Calu3 (cell line): ENCODE data around the gene HM13. TPM values are rescaled to one million over a fixed set of nuclear protein-coding genes. Genes with fewer than 3 reads are reported as not detected.
"Not testable (repeated sequence)": the region's sequence is repeated elsewhere in the genome, so short reads cannot be mapped to it uniquely, and the experiment has no call there.

Experiments
- BruUV-seq: library from RNA; stranded (reverse); fragments of 400-500 nt; replicated peaks from 2 replicates; lab custom pipeline; 2021; lab: Mats Ljungman, UMichigan
- CTCF ChIA-PET: fragments of 300-600 bp; sonication (Branson Sonifier 250); formaldehyde crosslinking; loops from one replicate; lab custom pipeline; 2022; ENCODE audit warnings: antibody characterized with exemption; lab: Charles Lee
- DNase-seq: peaks from one replicate; pipeline ENCODE4 v3.0.0; 2022
- H3K27ac Mint-ChIP-seq: one replicate; pipeline ENCODE4 v1.8.0; 2022; ENCODE audit warnings: mixed read lengths; ENCODE audit not compliant: unreplicated experiment
- H3K27me3 Mint-ChIP-seq: one replicate; pipeline ENCODE4 v1.8.0; 2022; ENCODE audit warnings: mixed read lengths; ENCODE audit not compliant: unreplicated experiment
- H3K36me3 Mint-ChIP-seq: one replicate; pipeline ENCODE4 v1.8.0; 2022; ENCODE audit warnings: mild to moderate bottlenecking, moderate library complexity, mixed read lengths; ENCODE audit not compliant: insufficient read depth, unreplicated experiment
- H3K4me1 Mint-ChIP-seq: one replicate; pipeline ENCODE4 v1.8.0; 2022; ENCODE audit warnings: mild to moderate bottlenecking, low read depth, mixed read lengths; ENCODE audit not compliant: unreplicated experiment
- H3K4me3 Mint-ChIP-seq: one replicate; pipeline ENCODE4 v1.8.0; 2022; ENCODE audit warnings: mild to moderate bottlenecking, low read depth, moderate library complexity, mixed read lengths; ENCODE audit not compliant: unreplicated experiment
- H3K9me3 Mint-ChIP-seq: one replicate; pipeline ENCODE4 v1.8.0; 2022; ENCODE audit warnings: low read depth, mixed read lengths; ENCODE audit not compliant: unreplicated experiment
- CTCF ChIP-seq: fragments of 200-600 bp; IDR thresholded peaks from one replicate; pipeline ENCODE4 v1.8.0; 2022; ENCODE audit warnings: antibody characterized with exemption; ENCODE audit not compliant: unreplicated experiment
- intact Hi-C: fragments of 100-400 bp; cut with micrococcal nuclease; formaldehyde crosslinking; loops from one replicate; pipeline ENCODE4 v1.10.0; 2022; ENCODE audit not compliant: unreplicated experiment
- total RNA-seq: library from RNA; stranded (reverse); gene quantifications from 2 replicates; pipeline ENCODE4 v1.2.3, GENCODE V29; 2022

The HM13 gene
- total RNA-seq, 1 experiment from 2014 or later: 342 TPM

- Mint-ChIP-seq H3K4me1 (peaks cover 48% of the 10 kb centered on the region), H3K27me3 (no peaks in the 10 kb centered on the region), H3K9me3 (no peaks in the 10 kb centered on the region), H3K4me3 (peak overlapping the region; percentile 75), H3K27ac (peak overlapping the region; percentile 80), H3K36me3 (peaks cover 32% of the 10 kb centered on the region)
- CTCF ChIA-PET: interaction anchor here (0.6 to 2.3 kb wide), 13 partner anchors 9 to 34 kb away, joined by 3 to 57 read pairs (median 14); partner anchors contain the start of gene ID1
- intact Hi-C loops: no loop called here
- TF ChIP-seq CTCF: no peak
- DNase-seq: no peak
- no TSS peak for BruUV-seq
These were observed 79.8 kb downstream of the HM13 start for GRCh38 chr20:31594002-31594557.

GRCh38 chr20:31594558-31595379 is 80.5 kb downstream of the HM13 start:
- TSS peak; percentile 98 for BruUV-seq
- CTCF ChIA-PET: interaction anchor here (0.6 to 2.3 kb wide), 8 partner anchors 10 to 37 kb away, joined by 3 to 13 read pairs (median 6); partner anchors contain the start of gene ID1
- Mint-ChIP-seq H3K4me1 (peaks cover 48% of the 10 kb centered on the region), H3K9me3 (no peaks in the 10 kb centered on the region), H3K27ac (peak overlapping the region; percentile 80), H3K4me3 (peak overlapping the region; percentile 75), H3K36me3 (peaks cover 32% of the 10 kb centered on the region), H3K27me3 (no peaks in the 10 kb centered on the region)
- intact Hi-C loops: no loop called here
- TF ChIP-seq CTCF: no peak
- peak; percentile 81 for DNase-seq

GRCh38 chr20:31595380-31595653 is 81.1 kb downstream of the HM13 start:
- intact Hi-C loops: no loop called here
- peak overlapping the region; percentile 80 for H3K27ac Mint-ChIP-seq
- peak overlapping the region; percentile 75 for H3K4me3 Mint-ChIP-seq
- no peak for DNase-seq
- H3K9me3 Mint-ChIP-seq: no peaks in the 10 kb centered on the region
- H3K27me3 Mint-ChIP-seq: no peaks in the 10 kb centered on the region
- no TSS peak for BruUV-seq
- CTCF ChIA-PET: interaction anchor here (0.6 to 2.3 kb wide), 10 partner anchors 10 to 468 kb away, joined by 3 to 13 read pairs (median 6); partner anchors contain the start of gene ID1
- no peak for TF ChIP-seq CTCF
- peaks cover 38% of the 10 kb centered on the region for H3K36me3 Mint-ChIP-seq
- H3K4me1 Mint-ChIP-seq: peaks cover 48% of the 10 kb centered on the region

- Mint-ChIP-seq H3K27ac (peak overlapping the region; percentile 80), H3K27me3 (no peaks in the 10 kb centered on the region), H3K36me3 (peaks cover 43% of the 10 kb centered on the region), H3K4me3 (peak overlapping the region; percentile 75), H3K9me3 (no peaks in the 10 kb centered on the region), H3K4me1 (peaks cover 48% of the 10 kb centered on the region)
- TF ChIP-seq CTCF: no peak
- intact Hi-C loops: no loop called here
- no TSS peak for BruUV-seq
- CTCF ChIA-PET: interaction anchor here (0.6 to 2.3 kb wide), 9 partner anchors 9 to 468 kb away, joined by 3 to 13 read pairs (median 6); partner anchors contain the start of gene ID1
- peak; percentile 68 for DNase-seq
These were observed 81.6 kb downstream of the HM13 start for GRCh38 chr20:31595654-31596411.

- Mint-ChIP-seq H3K4me3 (peak overlapping the region; percentile 75), H3K36me3 (peaks cover 45% of the 10 kb centered on the region), H3K4me1 (peaks cover 48% of the 10 kb centered on the region), H3K27ac (peak overlapping the region; percentile 80)
- H3K27me3 Mint-ChIP-seq, DNase-seq, H3K9me3 Mint-ChIP-seq, BruUV-seq, intact Hi-C loops: not testable (repeated sequence)
- CTCF ChIA-PET: interaction anchor here (0.9 to 2.3 kb wide), 8 partner anchors 9 to 29 kb away, joined by 3 to 13 read pairs (median 6); partner anchors contain the start of gene ID1
These were observed 82.1 kb downstream of the HM13 start for GRCh38 chr20:31596412-31596715.
